HG03280 (cell line): Measurements from ENCODE around the gene ACAA2.

Experiments used
- ATAC-seq: cut with Tn5 transposase; IDR thresholded peaks from one replicate; pipeline ENCODE4 v1.9.1; 2021; ENCODE audit warnings: mild to moderate bottlenecking, moderate library complexity; ENCODE audit not compliant: unreplicated experiment

Gene ACAA2, protein sequence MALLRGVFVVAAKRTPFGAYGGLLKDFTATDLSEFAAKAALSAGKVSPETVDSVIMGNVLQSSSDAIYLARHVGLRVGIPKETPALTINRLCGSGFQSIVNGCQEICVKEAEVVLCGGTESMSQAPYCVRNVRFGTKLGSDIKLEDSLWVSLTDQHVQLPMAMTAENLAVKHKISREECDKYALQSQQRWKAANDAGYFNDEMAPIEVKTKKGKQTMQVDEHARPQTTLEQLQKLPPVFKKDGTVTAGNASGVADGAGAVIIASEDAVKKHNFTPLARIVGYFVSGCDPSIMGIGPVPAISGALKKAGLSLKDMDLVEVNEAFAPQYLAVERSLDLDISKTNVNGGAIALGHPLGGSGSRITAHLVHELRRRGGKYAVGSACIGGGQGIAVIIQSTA

DNA sequence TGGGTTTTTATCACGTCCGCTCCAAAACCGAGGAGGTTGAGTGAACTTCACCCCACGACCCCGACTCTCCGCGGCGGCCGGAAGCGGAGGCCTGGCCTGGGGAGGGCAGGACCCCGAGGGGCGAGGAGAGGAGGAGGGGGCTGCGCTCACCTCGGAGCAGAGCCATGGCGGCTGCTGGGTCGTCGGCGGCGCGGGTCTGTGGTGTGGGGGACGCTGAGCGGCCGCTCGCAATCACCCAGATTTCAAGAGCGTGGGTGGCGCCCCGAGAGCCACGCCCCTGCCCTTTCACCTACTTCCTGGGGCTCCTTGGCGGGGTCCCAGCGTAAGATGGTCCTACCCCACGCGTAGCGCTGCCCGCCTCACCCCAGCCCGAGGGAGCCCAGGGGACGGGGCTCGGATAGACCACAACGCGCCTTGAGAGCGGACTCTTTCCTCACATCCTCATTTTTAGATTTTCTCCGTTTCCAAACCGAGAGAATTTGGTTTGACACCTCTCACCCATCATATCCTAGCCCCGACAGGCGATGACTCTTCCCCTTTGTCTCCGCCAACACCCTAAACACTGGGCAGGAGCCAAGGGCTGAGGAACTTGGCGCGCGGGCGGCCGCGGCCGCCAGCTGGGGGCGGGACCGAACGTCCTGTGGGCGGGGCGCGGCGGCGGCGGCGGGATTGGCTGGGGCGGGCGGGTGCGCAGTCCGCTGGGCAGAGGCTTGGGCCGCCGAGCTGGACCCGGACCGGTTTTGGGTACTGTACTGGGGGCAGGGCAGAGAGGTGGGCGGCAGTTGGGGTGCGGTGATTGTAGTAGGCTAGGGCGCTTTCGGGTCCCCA, at the start of gene ACAA2:
Gene ACAA2 (minus strand): TSS at position 215 of the 828 bp plus-strand sequence. CDS start 49 bp downstream, at position 166.
- peak; percentile 89 for ATAC-seq

DNA sequence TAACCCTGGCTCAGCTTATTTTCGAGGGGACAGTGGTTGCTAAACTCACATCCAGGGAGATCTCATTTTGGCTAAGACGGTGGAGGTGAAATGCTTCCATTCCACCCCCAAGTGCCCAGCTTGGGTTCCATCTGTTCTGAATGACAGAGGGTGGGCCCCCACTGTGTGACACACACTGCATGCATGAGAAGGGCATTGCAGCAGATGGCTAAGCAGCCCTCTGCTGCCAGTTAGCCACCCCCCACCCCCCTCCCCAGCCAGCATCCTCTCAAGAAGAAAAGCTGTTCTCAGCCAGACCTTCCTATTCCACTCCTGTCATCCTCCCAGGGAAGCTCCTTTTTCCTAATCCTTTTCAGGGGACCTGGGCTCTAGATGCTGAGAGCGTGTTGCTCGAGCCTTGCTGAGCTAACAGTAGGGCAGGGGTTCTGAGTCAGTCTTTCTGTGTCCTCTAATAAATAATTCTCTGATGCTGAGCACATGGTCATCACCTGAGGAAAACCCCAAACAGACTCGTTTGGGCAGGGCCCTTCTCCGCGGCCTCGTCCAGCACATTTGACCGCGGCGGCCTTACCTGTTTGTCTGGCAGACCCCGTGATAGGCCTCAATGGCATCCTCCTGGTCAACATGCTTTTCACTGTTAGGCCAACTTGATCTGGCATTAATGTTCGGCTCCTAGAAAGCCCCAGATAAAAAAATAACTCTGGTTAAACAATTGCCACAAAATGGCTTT, 49.5 kb upstream of the ACAA2 start:
- no peak for ATAC-seq

DNA sequence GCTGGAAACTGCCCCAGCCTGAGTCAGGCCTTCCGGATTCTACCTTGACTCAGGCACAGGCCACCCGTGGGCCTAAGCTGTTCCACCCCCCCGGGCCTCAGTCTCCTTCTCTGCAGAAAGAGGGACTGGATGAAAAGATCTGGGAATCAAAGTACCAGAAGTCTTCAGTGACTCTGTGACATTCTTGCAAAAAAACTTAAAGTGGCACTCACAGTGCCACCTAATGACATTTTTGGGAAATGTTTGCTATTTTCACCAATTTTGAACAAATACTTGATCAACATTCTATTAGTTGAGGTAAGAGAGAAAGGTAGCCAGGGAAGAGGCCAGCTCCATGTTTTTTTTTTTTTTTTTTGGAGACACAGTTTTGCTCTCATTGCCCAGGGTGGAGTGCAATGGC, 48.3 kb upstream of the ACAA2 start:
- no peak for ATAC-seq

DNA sequence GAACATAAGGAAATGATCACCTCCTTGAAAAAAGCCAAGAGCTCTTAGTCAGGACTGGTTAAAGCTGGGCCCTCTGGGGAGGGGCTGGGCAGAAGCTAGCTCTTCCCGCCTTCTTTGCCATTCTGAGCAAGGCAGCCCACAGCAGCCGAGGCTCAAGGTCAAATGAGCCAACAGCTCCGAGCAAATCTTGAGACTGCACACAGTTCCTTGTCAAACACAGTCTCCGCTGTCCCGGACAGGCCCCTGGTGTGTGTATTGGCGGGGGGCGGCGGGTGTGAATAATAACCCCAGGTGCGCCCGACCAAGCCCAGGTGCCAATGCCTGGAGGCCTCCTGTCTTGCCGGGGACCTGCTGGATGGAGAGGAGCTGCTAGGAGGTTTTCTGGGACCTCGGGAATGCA, 46.4 kb upstream of the ACAA2 start:
- ATAC-seq = no peak

DNA sequence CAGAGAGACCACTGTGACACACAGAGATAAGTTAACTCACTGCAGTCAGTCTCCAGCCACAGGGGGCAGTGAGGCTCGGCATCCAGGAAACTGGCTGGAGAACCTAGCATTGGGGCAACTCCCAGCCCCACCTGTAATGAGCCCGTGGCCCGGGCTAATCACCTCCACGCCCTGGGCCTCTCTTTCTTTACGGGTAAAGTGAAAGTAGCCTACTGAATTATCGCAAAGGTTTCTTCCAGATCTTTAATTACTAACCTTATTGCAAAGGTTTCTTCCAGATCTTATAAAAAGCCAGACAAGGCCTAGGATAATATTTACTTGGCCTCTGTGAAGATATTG, 45.7 kb upstream of the ACAA2 start:
- ATAC-seq = no peak

DNA sequence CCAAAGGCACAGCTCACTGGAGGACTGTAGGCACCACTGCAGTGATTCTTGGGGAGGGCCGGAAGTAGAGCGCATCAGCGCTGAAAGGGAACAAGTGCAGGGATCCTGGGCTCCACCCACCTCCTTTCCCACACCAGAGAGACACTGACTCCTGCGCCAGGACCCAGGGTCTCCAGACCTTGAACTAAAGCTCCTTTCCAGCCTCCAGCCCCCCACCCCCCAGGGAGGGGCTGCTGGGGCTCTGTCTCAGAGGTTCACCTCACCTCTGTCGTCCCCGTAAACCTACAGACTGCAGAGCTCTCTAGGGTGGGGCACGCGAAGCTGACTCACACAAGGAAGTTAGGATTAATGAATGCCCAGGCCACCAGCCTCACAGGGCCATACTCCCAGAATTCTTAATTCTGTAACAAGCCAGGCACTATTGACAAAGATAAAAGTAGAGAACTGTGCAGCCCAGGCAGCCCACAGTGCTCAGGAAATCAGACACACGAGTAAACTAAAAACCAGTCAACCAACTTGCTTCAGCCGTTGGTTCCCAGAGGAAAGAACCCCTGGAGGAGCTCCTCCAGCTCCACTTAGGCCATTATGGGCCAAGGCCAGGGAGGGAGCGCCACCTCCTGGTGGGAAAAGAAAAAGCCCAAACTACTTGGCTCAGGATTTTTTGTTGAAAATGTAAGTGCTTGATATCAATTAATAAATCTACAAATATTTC, 45.1 kb upstream of the ACAA2 start:
- no peak for ATAC-seq

DNA sequence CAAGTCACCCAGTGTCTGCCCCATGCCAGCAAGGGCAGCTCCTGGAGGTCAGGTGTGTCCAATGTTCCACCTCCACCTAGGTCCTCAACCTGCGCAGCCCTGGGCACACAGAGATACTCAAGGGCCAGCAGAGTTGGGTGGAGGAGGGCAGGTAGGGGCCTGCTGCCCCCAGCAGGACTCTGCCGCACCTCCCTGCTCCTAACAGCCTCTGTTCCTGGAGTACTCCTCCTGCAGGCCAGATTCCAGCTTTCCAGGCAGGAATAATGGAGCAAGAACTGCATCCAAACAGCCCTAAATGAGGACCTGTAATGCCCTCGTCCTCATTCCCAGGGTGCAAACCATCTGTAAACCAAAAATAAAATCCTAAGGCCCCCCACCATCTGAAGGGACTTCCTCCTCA, 44.4 kb upstream of the ACAA2 start:
- ATAC-seq = no peak

DNA sequence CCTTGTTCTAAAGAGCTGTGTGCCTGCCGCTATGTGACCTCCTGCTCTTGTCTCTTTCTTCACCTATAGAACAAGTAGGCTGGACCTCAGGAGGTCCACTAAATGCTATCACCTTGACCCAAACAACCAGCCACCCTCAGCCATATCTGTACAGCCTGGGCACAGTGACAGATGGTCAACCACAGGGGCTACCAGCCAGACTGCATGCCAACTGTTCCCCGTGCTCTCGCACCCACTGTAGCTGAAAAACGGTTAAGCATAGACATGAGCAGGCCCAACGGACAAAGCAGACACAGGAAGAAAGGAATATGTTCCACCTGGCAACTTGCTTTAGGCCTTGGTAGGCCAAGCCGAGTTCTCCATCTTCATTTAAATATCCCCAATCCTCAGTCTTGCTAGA, 43.2 kb upstream of the ACAA2 start:
- ATAC-seq = no peak

DNA sequence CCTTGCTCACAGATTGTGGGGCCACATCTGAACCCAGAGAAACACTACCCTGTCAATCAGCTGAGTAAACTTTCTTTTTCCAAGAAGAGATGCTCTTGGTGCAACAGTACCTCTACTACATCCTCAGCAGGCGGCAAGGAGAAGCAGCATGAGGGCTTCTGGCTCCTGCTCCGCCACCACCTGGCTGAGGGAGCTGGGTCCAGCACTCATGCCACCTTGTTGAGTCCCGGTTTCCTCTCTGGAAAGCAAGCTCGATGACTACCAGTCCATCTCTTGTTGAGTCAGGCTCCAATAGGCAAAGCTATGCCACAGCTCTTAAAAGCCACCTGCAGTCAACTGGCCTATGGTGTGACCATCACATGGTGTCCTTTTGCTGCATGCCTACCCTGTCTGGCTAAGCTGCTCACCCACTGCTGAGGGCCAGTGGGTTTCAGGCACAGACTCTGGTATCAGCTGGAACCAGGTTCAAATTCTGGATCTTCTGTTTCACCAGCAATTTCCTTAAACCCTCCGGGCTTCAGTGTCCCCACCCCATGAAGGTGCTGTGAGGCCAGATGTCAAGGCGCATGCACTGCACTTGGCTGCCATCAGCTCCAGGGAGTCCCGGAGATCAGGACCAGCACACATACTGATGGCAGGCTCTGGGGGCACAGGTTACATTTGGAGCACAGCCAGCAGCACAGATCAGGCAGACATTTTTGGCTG, 42.5 kb upstream of the ACAA2 start:
- ATAC-seq = no peak

DNA sequence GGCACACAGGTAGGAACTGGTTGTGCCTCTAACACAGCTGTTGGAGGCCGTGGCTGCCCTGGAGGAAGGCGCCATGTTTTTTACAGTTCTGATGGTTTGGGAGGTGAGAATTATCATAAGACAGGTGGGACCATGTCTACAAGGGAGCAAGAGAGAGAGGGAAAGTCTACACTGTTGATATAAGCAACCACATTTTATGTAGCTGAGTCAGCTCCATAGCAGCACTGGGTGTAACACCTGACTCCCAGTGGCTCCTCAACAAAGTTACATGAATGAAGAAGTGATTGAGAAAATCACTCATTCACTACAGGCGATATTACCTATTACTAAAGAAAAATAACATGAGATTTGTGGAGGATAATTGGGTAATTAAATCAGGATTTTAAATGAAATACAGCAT, 41.3 kb upstream of the ACAA2 start:
- no peak for ATAC-seq

DNA sequence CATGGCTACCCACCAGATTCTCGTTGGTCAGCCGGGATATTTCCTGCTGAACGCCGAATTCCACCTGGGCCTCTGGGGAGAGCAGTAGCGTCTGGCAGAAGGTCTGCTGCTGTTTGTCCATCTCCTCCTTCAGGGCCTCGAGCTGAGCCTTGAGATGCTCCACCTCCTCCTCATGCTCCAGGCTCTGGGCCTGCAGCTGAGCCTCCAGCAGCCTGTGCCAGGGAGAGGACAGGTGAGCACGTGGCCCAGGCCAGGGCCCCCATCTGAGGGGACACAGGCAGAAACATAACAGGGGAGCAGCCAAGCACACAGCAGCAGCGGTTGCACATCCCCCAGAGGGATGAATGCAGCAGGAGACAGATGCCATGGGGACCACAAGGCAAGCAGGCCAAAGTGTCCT, 40.1 kb upstream of the ACAA2 start:
- no peak for ATAC-seq

DNA sequence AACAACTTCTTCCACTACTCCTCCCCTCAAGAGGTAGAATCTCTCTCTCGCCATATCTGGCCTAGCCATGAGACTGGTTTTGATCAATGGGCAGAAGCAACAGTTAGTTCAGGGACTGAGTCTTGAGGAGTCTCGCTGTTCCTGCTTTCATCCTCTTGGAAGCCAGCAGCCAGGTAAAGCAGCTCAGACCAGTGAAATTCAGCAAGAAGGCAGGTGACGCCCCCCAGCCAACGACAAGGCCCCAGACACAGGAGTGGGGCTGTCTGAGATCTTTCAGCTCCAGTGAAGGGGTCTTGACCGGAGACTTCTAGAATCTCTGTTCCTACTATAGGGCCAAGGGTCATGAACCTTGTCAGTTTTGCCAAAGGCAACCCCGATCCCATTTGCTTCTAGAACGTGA, 39.7 kb upstream of the ACAA2 start:
- no peak for ATAC-seq

DNA sequence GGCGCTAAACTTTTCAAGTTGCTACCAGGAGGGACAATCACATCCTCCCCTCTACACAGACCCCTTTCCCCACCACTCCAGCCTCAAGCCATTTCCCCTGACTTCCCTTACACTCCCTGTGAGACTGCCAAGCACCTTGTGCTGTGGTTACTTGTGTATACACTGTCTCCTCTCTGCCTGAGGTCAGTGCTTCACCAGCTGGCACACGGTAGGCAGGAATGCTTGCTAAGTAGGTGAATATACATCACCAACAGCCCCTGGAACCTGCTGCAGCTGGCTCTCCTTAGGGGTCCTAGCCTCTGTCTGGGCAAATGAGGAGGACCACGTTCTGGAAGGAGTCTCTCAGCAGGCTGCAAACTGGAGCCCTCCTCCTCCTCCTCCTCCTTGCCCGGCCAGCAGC, 38.3 kb upstream of the ACAA2 start:
- no peak for ATAC-seq

DNA sequence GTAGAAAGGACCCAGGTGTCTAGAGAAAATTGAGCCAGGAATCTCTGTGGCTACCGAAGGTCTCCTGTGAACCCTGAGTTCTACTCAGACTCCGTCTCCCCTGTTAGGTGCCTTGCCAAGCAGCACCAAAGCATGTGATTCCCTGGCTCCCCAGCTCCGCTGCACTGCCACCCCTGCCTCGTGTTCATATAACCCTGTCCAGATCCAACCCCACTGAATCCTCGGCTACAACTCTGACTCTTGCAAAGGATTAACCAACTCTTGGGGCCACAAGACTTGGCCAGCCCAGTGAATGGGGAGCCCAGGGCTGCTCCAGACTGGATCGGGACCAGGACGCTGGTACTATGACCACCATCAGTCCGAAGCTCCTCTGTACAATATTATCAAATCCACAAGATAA, 37.3 kb upstream of the ACAA2 start:
- no peak for ATAC-seq

DNA sequence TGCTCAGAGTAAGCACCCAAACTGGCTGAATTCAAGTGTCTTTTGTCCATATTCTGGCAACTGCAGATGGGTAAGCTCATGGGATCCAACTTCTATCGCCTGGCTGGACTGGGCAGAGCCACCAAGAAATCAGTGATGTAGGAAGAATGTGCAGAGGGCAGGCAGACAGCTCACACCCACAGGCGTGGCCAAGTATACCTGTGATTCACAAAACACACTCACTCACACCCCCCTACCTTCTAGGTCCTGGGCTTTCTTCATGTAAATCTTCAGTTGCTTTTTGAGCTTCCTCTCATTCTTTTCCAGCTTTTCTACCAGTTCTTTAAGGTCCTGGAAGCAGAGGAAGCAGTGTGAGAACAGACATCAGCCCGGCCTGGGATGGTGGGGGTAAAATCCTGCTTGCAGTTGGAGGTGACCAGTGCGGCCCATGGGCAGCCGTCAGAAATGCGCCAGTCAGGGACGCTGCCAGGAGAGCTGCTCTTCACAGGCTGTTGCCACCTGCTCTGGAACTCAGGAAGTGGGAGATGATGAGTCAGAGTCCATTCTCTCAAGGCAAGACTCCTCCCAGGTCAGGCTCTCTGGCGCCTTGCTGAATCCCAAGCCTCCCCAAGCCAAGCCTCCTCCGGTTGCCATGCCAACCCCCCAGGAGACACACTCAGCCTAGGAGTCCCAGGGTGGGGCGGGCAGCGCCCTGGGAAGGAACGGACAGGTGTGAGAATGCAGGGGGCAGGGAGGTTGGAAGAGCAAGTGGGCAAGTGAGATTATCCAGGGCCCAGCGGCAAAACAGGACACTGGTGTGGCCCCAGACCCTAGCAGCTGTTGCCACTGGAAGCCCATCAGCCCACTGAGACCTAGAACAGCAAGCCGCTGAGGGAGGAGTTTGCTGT, 36.2 kb upstream of the ACAA2 start:
- ATAC-seq = no peak

DNA sequence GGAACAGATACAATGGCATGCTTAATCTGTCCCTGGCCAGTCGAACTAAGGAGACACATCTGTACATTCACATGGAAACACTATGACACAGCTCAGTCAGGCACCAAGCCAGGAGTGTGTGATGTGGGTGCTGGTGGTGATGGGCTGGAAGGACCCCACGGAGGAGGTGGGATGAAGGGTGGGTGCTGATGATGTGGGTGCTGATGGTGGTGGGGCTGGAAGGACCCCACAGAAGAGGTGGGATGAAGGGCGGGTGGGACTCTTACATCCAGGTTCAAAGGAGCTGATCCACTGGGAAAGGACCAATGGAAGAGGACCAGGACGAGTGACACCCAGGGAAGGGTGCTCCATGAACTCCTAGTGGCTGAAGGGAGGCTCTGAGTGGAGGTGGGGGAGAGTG, 34.8 kb upstream of the ACAA2 start:
- no peak for ATAC-seq

DNA sequence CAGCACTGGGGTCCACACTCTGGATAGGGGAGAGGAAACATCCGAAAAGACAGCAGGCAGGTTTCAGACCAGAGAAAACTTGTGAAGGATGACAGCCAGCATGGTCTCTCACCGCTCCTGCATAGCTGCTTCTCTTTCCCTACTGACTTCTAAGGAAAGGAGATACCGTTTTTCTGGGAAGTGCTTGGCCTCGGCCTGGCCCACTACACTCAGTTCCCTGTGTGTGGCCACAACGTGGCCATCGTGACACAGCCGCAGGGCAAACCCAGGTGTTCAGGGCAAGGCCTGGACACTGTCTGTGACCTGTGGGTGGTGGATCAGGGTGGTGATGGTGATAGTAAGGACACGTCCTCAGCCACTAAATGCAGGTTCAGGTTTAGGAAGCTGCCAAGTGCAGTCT, 34.2 kb upstream of the ACAA2 start:
- no peak for ATAC-seq

DNA sequence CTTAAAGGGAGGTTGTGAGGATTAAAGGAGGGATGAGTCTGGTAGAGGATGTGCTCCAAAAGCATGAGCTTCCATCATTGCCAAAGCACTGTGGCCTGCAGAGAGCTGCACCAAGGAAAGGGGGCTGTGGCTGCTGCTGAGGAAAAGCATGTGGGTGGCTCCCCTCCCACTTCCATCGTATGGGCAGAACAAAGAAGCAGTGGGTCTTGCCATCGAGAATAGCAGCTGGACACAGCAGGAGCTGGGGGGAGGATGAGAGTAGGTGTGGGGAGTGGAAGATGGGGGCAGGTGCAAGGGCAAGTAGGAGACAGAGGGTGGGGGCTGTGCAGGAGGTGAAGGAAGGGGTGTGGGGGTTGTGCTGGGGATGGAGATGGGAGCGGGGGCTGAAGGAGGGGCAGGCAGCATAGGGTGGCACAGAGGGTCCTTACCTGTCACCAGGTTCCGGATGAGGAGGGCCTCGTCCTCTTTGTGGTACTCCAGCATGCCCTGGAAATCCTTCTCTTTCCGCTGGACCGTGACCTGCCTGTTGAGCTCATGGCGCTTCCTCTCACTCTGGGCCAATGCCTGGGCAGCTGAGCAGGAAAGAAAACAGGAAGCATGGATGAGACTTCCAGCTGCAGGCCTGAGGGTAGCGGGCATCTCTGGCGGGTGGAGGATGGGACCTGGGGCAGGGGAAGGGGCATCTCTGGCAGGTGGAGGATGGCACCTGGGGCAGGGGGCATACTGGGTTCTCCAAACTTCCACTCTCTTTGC, 33.6 kb upstream of the ACAA2 start:
- no peak for ATAC-seq

DNA sequence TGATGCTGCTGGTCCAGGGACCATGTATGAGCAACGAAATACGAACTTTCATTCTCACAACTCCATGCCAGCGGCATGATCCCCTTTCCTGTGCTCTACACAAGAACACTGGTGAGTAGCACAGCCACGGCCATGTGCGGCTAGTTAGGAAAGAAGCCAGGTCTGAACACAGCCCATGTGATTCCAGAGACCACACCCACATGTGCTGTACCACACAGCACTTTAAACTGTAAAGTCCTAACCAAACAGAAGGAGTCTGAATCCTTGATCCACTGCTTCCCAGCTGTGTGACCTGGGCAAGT, 33.0 kb upstream of the ACAA2 start:
- no peak for ATAC-seq
